G401 (cell line): ENCODE results near the gene CIDEC. TPM values are rescaled to one million over a fixed set of nuclear protein-coding genes. Genes with fewer than 3 reads are reported as not detected.
"Not testable (repeated sequence)": the region's sequence is repeated elsewhere in the genome, so short reads cannot be mapped to it uniquely, and the experiment has no call there.

Experiments
- DNase-seq: peaks from one replicate; pipeline ENCODE4 v3.0.0-alpha.2; 2015; ENCODE audit warnings: low spot score
- in situ Hi-C: cut with HindIII; loops from 2 replicates; pipeline ENCODE4 v1.10.0; 2016; ENCODE audit warnings: low sequenced_read_pairs, mixed read lengths
- total RNA-seq: library from RNA; depleted of rRNA; stranded (reverse); fragments of >200 nt; shearing (Covaris generic); gene quantifications from 2 replicates; pipeline ENCODE4 v1.2.3, GENCODE V29; 2014

The CIDEC gene
- total RNA-seq, 1 experiment from 2014 or later = not detected

DNA sequence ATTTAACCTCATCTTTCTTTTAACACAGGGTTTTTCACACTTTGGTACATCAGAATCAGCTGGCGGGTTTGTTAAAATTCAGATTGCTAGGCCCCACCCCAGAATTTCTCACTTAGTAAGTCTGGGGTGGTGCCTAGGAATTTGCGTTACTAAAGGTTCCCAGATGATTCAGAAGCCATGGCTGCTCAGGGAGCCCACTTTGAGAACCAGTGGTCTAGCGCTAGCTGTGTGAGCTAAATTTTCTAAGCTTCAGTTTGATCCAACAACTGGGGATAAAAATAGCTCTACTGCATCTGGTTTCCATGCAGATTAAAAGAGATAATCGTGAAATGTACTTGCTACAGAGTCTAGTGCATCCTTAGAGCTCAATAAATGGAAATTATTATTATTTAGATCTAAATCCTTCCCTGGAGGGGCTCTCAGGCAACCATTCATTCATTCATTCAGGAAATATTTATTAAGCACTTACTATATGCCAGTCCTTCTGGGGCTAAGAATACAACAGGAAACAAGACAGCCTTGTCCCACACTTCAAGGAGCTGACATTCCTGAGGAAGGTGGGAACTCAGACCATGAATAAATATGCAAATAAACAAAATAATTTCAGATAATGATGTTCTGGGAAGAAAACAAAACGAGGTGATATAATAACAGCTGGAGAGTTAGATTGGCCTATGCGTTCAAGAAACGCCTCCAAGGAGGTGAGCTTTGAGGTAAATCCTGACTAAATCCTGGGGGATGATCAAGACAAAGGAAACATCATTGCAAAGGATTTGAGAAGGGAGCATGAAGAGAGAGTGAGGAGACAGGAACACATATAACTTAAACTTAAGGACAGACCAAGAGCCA, 3.9 kb upstream of the CIDEC start:
- DNase-seq = no peak
- in situ Hi-C loops = no loop called here

DNA sequence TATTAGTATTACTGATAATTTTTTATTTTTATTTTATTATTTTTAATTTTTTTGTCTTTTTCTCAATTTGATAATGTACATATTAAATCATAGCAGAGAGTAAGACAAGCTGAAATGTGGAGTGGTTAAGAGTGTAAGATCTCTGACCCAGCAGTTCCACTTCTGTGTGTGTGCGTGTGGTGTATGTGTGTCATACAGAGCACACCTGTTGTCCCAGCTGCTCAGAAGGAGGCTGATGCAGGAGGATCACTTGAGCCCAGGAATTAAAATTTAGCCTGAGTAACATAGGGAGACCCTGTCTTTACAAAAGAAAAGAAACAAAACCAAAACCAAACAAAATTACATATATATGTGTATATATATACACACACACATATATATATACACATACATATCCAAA, 1.4 kb upstream of the CIDEC start:
- in situ Hi-C loops = no loop called here
- no peak for DNase-seq

DNA sequence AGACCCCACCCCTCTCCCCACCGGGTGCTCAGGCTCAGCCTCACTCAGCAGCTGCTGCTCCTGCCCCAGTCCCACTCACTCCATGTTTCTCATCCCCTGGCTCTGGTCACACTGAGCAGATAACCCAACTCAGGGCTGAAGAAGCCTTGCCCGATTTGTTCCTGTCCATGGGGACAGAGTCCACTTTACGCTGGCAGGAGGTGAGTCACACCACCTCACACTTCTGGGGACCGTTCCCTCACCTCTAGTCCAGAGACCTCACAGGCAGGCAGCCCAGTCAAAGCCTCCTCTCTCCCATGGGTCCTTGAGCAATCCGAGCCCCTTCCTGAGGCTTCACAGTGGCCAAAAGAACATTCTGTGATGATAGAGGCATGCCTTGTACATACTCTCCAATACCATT, 1.4 kb downstream of the CIDEC start:
- no peak for DNase-seq

DNA sequence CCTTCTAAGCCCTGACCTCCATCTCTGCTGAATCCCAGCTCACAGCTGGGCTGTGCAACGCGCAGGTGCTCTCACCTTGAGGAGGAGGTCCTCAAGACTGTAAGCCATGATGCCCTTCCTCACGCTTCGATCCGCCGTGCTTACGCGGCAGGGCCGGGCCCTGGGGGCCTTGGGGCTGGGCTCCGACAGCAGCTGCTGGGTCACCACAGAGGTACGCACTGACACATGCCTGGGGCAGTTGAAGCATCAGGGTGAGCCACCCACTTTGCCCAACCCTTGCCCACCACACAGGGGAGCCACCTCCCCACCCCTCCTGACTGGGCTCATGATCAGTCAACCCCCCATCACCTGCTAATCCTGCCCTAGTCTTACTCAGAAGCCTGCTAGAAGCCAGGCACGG, 3.1 kb downstream of the CIDEC start:
- DNase-seq = no peak
- in situ Hi-C loops = no loop called here

More for the DNA sequence above, 1.4 kb downstream of the CIDEC start:
- in situ Hi-C loops = no loop called here

DNA sequence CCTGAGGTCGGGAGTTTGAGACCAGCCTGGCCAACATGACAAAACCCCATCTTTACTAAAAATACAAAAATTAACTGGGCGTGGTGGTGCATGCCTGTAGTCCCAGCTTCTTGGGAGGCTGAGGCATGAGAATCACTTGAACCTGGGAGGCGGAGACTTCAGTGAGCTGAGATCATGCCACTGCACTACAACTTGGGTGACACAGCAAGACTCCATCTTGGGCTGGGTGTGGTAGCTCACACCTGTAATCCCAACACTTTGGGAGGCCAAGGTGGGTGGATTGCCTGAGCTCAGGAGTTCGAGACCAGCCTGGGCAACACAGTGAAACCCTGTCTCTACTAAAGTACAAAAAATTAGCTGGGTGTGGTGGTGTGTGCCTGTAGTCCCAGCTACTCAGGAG, 3.8 kb downstream of the CIDEC start:
- DNase-seq, in situ Hi-C loops: not testable (repeated sequence)

DNA sequence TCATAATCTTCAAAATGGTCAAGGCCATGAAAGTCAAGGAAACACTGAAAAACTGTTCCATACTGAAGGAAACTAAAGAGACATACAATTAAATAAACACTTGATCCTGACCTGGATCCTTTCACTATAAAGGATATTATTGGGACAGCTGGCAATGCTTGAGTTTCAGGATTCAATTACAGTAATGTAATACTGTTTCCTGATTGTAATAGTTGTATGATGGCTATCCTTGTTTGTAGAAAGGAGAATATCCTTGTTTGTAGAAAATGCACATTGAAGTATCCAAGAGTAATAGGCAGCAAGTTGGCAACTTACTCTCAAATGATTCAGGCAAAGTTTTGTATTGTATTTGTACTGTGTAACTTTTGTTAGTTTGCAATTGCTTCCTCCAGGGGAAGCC, 4.6 kb downstream of the CIDEC start:
- in situ Hi-C loops = no loop called here
- DNase-seq = no peak

DNA sequence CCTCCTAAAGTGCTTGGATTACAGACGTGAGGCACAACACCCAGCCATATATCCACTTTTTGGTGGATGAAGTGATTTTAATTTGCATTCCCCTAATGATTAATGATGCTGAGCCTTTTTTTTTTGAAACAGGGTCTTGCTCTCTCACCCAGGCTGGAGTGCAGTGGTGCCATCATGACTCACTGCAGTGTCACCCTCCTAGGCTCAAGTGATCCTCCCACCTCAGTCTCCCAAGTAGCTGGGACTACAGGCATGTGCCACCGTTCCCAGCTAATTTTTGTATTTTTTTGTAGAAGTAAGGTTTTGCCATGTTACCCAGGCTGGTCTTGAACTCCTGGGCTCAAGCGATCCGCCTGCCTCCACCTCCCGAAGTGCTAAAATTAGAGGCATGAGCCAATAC, 8.0 kb downstream of the CIDEC start:
- in situ Hi-C loops, DNase-seq: not testable (repeated sequence)

DNA sequence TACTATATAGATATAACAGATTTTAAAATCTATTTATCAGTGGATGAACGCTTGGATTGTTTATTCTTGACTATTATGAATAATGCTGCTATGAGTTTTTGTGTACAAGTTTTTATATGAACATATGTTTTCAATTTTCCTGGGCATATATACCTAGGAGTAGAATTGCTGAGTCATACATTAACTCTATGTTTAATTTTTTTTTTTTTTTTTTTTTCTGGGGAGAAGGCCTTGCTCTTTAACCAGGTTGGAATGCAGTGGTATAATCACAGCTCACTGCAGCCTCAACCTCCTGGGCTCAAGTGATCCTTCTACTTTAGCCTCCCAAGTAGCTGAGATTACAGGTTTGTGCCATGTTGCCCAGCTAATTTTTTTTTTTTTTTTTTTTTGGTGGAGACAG, 9.1 kb downstream of the CIDEC start:
- in situ Hi-C loops = no loop called here
- DNase-seq = no peak

DNA sequence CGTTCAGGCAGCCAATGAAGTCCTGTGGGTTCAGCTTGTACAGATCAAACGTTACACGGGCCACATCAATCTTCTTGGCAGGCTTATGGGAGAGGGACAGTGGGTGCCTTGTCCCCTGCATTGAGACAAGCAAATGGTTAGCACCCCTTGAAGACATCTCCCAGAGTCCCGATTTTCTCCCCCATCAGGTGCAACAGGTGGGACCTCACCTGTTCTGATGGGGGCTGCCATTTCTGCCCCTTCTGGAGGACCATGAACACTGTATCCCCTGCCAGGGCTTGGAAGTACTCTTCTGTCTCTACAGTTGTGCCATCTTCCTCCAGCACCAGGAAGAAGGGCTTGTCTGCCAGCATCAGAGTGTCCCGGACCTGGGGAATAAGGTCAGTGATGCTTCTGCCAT, 10.1 kb downstream of the CIDEC start:
- in situ Hi-C loops = no loop called here
- no peak for DNase-seq

DNA sequence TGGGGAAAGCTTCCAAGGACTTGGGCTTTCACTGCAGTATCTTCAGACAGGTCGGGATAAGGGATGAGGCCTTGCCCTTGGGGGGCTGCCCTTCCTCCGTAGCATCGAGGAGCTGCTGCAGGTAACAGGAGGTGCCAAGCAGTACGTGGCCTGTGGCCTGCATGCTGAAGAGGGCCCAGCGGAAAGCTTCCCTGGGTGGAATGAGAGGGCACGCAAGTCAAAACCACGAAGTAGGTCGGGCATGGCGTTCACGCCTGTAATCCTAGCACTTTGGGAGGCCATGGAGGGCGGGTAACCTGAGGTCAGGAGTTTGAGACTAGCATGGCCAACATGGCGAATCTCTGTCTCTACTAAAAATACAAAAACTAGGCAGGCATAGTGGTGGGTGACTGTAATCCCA, 12.9 kb downstream of the CIDEC start:
- in situ Hi-C loops = no loop called here
- no peak for DNase-seq

DNA sequence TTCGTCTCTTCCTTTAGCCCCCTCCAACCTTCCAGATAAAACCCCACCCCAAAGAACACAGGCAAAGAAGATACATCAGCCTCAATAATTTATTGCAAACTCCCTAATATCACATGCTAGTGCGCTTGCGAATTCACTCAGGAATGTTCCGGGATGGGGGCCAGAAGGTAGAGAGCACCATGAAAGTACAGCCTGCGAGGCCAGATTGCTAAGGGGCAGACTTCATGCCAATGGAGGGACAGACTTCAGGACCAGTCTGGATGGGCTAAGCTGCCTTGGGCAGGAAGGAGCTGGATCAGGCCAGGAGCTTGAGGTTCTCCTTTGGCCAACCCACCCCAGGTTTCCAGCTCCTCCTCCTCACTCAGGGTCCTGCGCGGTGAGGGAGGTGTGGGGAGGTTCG, 13.4 kb downstream of the CIDEC start:
- no peak for DNase-seq
- in situ Hi-C loops = no loop called here

DNA sequence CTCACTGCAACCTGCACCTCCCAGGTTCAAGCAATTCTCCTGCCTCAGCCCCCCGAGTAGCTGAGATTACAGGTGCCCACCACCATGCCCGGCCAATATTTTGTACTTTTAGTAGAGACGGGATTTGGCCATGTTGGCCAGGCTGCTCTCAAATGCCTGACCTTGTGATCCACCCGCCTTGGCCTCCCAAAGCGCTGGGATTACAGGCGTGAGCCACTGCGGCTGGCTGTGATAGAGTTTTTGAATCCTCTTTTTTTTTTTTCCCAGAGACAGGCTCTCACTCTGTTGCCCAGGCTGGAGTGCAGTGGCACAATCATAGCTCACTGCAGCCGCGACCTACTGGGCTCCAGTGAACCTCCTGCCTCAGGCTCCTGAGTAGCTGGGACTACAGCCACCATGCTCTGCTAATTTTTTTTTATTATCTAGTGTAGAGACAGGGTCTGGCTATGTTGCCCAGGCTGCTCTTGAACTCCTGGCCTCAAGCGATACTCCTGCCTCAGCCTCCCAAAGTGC, 14.9 kb downstream of the CIDEC start:
- in situ Hi-C loops, DNase-seq: not testable (repeated sequence)

DNA sequence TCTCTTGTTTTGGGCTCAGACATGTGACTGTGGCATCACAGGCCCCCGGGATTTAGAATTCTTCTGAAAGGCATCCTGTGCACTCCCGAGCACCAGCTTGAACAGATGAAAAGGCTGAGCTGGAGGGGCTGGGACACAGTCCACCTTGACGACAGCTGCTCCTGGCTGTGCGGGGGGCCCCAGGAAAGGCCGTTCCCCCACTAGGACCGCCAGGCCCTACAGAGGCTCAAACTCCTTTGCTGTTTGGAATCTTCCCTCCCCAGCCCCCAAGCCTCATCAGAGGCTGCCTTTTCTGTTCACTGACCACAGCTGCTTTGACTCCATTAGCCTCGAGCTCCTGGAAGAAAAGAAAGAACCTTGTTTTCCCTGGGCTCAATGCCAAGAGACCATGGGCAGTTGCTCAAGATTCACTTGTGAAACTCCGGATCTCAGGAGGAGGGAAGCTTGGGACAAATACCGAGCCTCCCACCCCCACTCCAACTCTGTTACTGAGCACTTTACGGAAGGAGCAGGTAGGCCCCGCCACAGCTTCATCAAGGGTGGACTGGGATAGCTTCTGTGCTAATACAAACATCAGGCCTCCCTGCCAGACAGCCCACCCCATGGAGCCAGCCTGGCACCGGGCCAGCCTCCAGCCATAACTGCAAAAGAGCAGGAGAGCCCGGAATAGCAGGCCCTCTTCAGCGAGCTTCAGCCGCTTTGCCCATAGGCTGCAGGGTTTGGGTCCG, 15.7 kb downstream of the CIDEC start:
- in situ Hi-C loops = no loop called here
- peak; percentile 18 for DNase-seq

DNA sequence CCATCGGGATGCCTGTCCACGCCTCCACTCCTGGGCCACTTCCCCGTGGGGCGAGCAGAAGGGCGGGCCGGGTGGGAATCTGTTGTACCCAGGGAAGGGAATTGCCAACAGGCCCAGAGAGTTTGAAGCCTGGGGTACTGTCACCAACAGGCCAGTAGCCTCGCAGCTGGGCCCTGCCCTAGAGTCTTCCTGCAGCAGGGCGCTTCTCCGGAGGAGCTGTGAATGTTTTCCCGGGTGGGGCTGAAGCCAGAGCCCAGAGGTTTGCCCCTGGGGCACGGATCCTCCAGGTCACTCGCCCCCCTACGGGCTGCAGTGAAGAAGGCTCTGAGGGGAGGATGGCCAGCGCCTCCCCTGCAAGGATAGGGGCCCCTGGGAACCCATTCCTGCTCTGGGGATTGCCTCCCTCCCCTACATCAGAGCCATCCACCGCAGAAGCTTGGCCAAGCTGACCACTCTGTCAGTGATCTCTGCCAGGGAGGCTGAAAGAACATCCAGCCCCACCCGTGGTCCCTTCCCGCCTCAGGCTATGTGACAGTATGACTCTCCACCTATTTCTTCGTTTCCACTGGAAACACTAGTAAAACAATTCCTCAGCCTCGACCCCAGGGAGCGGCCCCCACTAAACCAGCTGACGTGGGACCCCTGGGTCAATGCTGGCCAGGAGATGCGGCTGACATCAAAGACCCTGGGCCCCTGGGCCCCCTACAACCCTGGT, 16.8 kb downstream of the CIDEC start:
- in situ Hi-C loops = no loop called here
- DNase-seq = no peak

DNA sequence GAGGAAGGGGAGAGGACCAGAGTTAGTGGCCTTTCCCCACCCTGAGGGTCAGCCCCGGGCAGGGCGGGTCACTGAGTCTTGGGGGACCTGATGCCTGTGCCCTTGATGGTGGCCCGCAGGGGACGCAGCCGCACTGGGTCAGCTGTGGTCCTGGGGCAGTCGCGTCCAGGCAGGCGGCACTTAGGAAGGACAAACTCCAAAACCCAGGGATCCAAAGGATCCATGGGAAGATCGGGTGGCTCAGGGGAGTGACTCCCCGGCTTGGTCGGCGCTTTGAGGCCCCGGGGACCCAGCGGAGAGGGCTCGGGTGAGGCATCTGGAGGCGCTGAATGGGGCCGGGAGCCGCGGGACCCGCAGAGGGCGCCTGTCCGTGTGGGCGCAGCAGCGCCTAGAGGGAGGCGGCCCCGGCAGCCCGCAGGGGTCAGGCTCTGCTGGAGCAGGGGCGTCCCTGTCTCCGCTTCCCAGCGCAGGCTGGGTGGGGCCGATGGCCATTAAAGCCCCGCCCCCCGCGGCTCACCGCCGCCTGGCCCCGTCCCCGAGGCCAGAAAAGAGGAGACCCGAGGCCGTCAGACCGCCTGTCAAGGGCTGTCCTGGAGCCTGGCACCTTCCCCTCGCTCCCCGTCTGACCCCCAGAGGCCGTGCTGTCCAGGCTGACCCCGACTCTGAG, 17.5 kb downstream of the CIDEC start:
- no peak for DNase-seq
- in situ Hi-C loops = no loop called here

DNA sequence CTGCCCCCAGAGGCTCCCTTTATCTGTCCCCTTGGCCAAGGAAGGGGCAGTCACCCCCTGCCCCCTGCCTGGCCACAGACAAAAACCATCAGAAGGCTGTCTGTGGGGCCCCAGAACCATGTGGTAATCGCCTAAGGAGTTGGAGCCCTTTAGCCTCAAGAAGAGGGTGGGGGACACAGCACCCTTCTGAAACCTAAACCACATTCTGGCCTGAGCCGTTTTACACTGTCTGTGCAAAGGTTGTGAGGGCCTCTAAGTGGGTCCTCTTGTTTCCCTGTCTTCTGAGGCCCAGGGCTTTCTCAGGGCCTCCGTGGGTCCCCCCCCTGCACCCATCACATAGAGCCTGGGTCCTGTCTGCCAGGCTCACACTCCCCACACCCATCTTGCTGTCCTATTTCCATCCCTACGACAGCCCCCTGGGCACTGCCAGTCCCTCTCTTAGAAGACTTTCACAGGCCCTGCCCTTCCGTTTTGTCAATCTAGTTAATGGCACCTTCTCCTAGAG, 18.4 kb downstream of the CIDEC start:
- in situ Hi-C loops = no loop called here
- no peak for DNase-seq

DNA sequence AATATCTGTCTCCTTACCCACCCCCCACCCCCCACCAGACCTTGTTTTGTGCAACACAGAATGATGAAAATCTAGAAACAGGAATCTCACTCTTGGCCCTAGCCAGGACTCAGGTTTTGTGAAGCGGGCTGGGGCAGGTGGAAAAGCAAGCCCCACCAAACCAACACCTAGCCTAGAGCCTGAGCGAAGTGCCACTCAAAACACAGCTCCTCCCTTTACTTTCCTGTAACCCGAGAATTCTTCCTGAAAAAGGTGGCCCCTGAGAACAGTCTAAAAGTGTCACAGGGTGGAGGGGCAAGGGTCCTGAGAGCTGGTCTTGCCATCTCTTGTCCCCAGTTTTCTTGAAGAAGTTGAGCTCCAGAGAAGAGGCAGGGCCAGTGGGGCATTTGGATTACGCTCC, 18.9 kb downstream of the CIDEC start:
- in situ Hi-C loops = no loop called here
- DNase-seq = no peak

DNA sequence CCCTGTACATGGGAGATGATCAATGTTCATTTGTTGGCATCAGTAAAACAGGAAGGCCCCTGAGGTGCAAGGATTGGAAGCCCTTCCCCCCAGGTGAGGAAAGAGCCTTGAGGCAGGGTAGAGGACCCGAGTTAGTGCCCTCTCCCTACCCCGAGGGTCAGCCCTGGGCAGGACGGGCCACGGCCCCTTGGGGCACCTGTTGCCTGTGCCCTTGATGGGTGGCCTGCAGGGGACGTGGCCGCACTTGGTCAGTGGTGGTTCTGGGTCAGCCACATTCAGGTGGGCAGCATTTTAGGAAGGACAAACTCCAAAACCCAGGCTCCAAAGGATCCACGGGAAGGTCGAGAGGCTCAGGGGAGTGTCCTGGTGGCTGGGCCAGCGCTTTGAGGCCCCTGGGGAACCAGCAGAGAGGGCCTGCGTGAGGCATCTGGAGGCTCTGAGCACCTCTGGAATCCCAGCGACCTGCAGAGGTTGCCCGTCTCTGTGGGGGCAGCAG, 20.5 kb downstream of the CIDEC start:
- DNase-seq = no peak
- in situ Hi-C loops = no loop called here

DNA sequence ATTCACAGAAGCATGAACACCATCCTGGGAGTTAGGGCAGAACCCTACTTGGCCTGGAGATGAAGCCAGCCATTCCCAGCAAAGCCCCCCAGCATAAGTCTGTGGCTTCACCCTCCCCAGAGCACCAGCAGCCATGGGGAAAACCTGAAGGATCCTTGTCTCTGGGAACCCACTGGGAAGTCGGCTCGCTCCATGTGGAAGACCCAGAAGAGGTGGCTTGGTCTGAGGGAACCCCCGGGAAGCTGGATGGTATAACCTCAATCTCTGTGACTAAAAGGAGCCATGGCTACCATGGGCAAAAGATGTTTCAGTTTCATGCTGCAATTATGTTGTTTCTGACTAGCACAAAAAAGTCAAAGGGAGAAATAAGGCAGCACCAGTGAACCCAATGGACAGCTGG, 24.5 kb downstream of the CIDEC start:
- in situ Hi-C loops = no loop called here
- DNase-seq = no peak
